K562 (cell line): ENCODE data around the gene ASPHD1. TPM values are rescaled to one million over a fixed set of nuclear protein-coding genes. Genes with fewer than 3 reads are reported as not detected.

ENCODE experiments used
- ATF7 ChIP-seq: fragments of 450-650 bp; IDR thresholded peaks from 2 replicates; pipeline ENCODE4 v1.7.1; 2014; ENCODE audit warnings: mild to moderate bottlenecking, moderate library complexity
- CXXC5 ChIP-seq: fragments of 250-450 bp; sonication (Bioruptor Pico); IDR thresholded peaks from 2 replicates; pipeline ENCODE4 v1.8.0; 2022; ENCODE audit warnings: inconsistent platforms, mild to moderate bottlenecking, moderate library complexity
- ETS2 ChIP-seq: IDR thresholded peaks from 2 replicates; pipeline ENCODE4 v1.6.1; 2016; ENCODE audit warnings: borderline replicate concordance, missing genetic modification characterization, mild to moderate bottlenecking, moderate library complexity, missing compliant biosample characterization; ENCODE audit not compliant: poor library complexity, severe bottlenecking
- FOXM1 ChIP-seq, 2 experiments: fragments of 450-650 bp in 1 of 2; sonication (generic) in 1 of 2; formaldehyde crosslinking in 1 of 2; IDR thresholded peaks; 2 replicates each; pipeline versions ENCODE4 v1.6.1 to v1.9.0; 2017 to 2022; ENCODE audit warnings: low read depth in 2 of 2, mild to moderate bottlenecking in 2 of 2, missing genetic modification reagents in 1 of 2, moderate library complexity in 1 of 2
- MIER1 ChIP-seq: fragments of 450-650 bp; IDR thresholded peaks from 2 replicates; pipeline ENCODE4 v1.6.1; 2016; ENCODE audit warnings: antibody characterized with exemption, mild to moderate bottlenecking, low read depth
- RB1 ChIP-seq: fragments of 450-650 bp; IDR thresholded peaks from 2 replicates; pipeline ENCODE4 v1.6.1; 2017; ENCODE audit warnings: low read depth, mild to moderate bottlenecking
- RBM25 ChIP-seq: fragments of 200-400 bp; formaldehyde crosslinking; IDR thresholded peaks from 2 replicates; pipeline ENCODE4 v1.6.1; 2018; ENCODE audit warnings: low read length, low read depth, moderate library complexity; ENCODE audit not compliant: severe bottlenecking
- RBM39 ChIP-seq: fragments of 200-400 bp; formaldehyde crosslinking; optimal IDR thresholded peaks from 2 replicates; pipeline ENCODE3; 2018; ENCODE audit warnings: low read depth, low read length
- SIN3A ChIP-seq, 2 experiments: fragments of 150-350 bp in 1 of 2; IDR thresholded peaks; 2 replicates each; pipeline ENCODE4 v1.6.1; 2011 to 2016; ENCODE audit warnings: borderline replicate concordance in 2 of 2, low read depth in 2 of 2, low read length in 2 of 2, mild to moderate bottlenecking in 2 of 2, moderate library complexity in 2 of 2; ENCODE audit not compliant: control insufficient read depth in 1 of 2
- SIN3B ChIP-seq: fragments of 450-650 bp; IDR thresholded peaks from 2 replicates; pipeline ENCODE4 v1.6.1; 2017; ENCODE audit warnings: low read depth, mild to moderate bottlenecking, moderate library complexity
- ZNF696 ChIP-seq: fragments of 250-450 bp; sonication (Bioruptor Pico); conservative IDR thresholded peaks from 2 replicates; pipeline ENCODE4 v1.4.0; 2020; ENCODE audit warnings: mild to moderate bottlenecking, moderate library complexity
- polyA plus RNA-seq, 8 experiments: library from polyadenylated mRNA; depleted of rRNA in 4 of 8; stranded (reverse) in 5 of 8; unstranded in 3 of 8; fragments of >200 nt; fragmentation: Nextera tagmentation in 2 of 8; fragmentation: Illumina TruSeq in 1 of 8; extraction: Ambion mirVana in 2 of 8; extraction: Trizol in 1 of 8; gene quantifications; 2 replicates each; pipeline versions ENCODE4 v1.2.1 to v1.2.3, GENCODE V29; 2011 to 2014; ENCODE audit warnings: inconsistent platforms in 1 of 8, missing spikeins in 1 of 8
- total RNA-seq, 7 experiments: library from RNA; depleted of rRNA in 6 of 7; stranded (reverse); fragments of >200 nt in 6 of 7; fragmentation: Illumina TruSeq in 2 of 7; extraction: Trizol in 2 of 7; gene quantifications; 2 replicates each; pipeline versions ENCODE4 v1.2.1 to v1.2.3, GENCODE V29; 2011 to 2021; ENCODE audit warnings: low replicate concordance in 1 of 7
- TF ChIP-seq, protein P1 (sequence below), 2 experiments: fragments of 450-650 bp in 1 of 2; sonication (generic) in 1 of 2; formaldehyde crosslinking in 1 of 2; IDR thresholded peaks in 1 of 2; conservative IDR thresholded peaks in 1 of 2; 2 replicates each; pipeline versions ENCODE4 v1.6.1 to v1.8.1; 2016 to 2023; ENCODE audit warnings: mild to moderate bottlenecking in 2 of 2, moderate library complexity in 2 of 2, inconsistent platforms in 1 of 2, missing genetic modification reagents in 1 of 2
- TF ChIP-seq, protein P2 (sequence below), 2 experiments: fragments of 450-650 bp; conservative IDR thresholded peaks; 2 replicates each; pipeline ENCODE4 v1.6.1; 2017; ENCODE audit warnings: mild to moderate bottlenecking in 2 of 2, moderate library complexity in 2 of 2
- TF ChIP-seq, protein P3 (sequence below): fragments of 450-650 bp; formaldehyde crosslinking; IDR thresholded peaks from 2 replicates; pipeline ENCODE4 v1.4.0; 2022; ENCODE audit warnings: mild to moderate bottlenecking, moderate library complexity
- TF ChIP-seq, protein P4 (sequence below): sonication (generic); formaldehyde crosslinking; IDR thresholded peaks from 2 replicates; pipeline ENCODE4 v1.8.1; 2023; ENCODE audit warnings: mild to moderate bottlenecking, missing genetic modification reagents
- TF ChIP-seq, protein P5 (sequence below), 2 experiments: IDR thresholded peaks in 1 of 2; conservative IDR thresholded peaks in 1 of 2; 2 replicates each; pipeline ENCODE4 v1.6.1; 2016; ENCODE audit warnings: low read depth in 2 of 2, mild to moderate bottlenecking in 1 of 2, missing compliant biosample characterization in 1 of 2, missing genetic modification characterization in 1 of 2, moderate library complexity in 1 of 2

The ASPHD1 gene
- total and polyA plus RNA-seq, 9 of the 15 experiments (the other 6 are each of a cell fraction or from before 2014, with no cell fraction given): 0.03 to 0.70 (median 0.24) TPM; not detected in 5

DNA sequence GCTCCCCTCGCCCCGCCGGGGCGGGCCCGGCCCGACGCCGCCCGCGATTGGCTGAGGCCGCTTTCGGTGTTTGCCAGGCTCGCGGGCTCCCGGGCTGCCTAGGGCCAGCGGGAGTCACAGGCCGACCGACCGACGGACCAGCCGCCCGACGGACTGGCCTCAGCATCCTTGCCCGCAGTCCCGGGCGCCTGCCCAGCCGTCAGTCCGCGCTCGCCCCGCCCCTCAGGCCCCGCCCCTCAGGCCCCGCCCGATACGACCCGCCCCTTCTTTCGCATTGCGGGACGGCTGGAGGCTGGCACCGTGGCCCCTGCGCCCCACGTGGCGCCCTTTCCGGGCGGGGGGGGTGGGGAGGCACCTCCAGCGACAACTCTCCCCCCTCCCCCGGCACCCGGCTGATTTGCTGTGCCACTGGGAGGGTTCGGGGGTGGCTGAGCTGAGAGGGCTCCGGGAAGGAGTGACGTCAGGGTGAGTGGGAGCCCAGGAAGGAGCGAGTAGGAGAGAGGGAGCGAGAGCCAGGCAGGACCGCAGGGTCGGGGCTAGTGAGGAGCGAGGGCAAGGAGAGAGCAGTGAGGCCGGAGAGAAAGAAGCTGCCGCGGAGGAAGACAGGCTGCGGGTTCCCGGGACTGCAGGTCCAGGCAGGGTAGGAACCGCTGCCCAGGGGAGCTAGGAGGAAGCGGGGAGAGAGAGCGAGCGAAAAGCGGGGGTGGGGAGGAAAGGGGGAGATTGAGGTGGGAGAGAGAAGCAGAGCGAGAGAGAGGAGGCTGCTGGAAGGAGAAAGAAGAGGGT is at the start of gene ASPHD1 (continued):
- TF ChIP-seq, protein P1, sequence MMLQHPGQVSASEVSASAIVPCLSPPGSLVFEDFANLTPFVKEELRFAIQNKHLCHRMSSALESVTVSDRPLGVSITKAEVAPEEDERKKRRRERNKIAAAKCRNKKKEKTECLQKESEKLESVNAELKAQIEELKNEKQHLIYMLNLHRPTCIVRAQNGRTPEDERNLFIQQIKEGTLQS (IDR thresholded peaks at IDR 0.05): peak; percentile 70
- TF ChIP-seq, protein P1 (CRISPR knock-in tag; conservative IDR thresholded peaks at IDR 0.05): no peak
- TF ChIP-seq ETS2 (tag) (no peak), MIER1 (peak; percentile 73), ATF7 (peak; percentile 82; the same call in 1 of the 2 replicates), ZNF696 (CRISPR knock-in tag) (no peak), SIN3B (0 out of 2 replicates have a peak, but pooled peaks have one; percentile 19), SIN3A (IDR thresholded peaks at IDR 0.05; ENCODE audit: borderline replicate concordance in 2 of 2, control insufficient read depth in 1 of 2, low read depth in 2 of 2, low read length in 2 of 2) (no peak; a peak in 1 of 4 replicates), CXXC5 (CRISPR knock-in tag) (peak; percentile 68; the same call in 1 of the 2 replicates), FOXM1 (IDR thresholded peaks at IDR 0.05; ENCODE audit: low read depth) (no peak), FOXM1 (CRISPR knock-in tag; IDR thresholded peaks at IDR 0.05; ENCODE audit: low read depth) (peak; percentile 96), RBM25 (peak; percentile 90), RB1 (peak; percentile 87; the same call in 1 of the 2 replicates), RBM39 (no peak)
- TF ChIP-seq, protein P2, sequence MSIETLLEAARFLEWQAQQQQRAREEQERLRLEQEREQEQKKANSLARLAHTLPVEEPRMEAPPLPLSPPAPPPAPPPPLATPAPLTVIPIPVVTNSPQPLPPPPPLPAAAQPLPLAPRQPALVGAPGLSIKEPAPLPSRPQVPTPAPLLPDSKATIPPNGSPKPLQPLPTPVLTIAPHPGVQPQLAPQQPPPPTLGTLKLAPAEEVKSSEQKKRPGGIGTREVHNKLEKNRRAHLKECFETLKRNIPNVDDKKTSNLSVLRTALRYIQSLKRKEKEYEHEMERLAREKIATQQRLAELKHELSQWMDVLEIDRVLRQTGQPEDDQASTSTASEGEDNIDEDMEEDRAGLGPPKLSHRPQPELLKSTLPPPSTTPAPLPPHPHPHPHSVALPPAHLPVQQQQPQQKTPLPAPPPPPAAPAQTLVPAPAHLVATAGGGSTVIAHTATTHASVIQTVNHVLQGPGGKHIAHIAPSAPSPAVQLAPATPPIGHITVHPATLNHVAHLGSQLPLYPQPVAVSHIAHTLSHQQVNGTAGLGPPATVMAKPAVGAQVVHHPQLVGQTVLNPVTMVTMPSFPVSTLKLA (conservative IDR thresholded peaks at IDR 0.05): peak in 1 of 2 experiments; percentile 60; a peak in 3 of 4 replicates
- TF ChIP-seq, protein P3, sequence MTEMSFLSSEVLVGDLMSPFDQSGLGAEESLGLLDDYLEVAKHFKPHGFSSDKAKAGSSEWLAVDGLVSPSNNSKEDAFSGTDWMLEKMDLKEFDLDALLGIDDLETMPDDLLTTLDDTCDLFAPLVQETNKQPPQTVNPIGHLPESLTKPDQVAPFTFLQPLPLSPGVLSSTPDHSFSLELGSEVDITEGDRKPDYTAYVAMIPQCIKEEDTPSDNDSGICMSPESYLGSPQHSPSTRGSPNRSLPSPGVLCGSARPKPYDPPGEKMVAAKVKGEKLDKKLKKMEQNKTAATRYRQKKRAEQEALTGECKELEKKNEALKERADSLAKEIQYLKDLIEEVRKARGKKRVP (CRISPR knock-in tag): no peak
- TF ChIP-seq, protein P4, sequence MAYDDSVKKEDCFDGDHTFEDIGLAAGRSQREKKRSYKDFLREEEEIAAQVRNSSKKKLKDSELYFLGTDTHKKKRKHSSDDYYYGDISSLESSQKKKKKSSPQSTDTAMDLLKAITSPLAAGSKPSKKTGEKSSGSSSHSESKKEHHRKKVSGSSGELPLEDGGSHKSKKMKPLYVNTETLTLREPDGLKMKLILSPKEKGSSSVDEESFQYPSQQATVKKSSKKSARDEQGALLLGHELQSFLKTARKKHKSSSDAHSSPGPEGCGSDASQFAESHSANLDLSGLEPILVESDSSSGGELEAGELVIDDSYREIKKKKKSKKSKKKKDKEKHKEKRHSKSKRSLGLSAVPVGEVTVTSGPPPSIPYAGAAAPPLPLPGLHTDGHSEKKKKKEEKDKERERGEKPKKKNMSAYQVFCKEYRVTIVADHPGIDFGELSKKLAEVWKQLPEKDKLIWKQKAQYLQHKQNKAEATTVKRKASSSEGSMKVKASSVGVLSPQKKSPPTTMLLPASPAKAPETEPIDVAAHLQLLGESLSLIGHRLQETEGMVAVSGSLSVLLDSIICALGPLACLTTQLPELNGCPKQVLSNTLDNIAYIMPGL (CRISPR knock-in tag): 0 out of 2 replicates have a peak, but pooled peaks have one; percentile 74
- TF ChIP-seq, protein P5, sequence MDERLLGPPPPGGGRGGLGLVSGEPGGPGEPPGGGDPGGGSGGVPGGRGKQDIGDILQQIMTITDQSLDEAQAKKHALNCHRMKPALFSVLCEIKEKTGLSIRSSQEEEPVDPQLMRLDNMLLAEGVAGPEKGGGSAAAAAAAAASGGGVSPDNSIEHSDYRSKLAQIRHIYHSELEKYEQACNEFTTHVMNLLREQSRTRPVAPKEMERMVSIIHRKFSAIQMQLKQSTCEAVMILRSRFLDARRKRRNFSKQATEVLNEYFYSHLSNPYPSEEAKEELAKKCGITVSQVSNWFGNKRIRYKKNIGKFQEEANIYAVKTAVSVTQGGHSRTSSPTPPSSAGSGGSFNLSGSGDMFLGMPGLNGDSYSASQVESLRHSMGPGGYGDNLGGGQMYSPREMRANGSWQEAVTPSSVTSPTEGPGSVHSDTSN (CRISPR knock-in tag; IDR thresholded peaks at IDR 0.05; ENCODE audit: low read depth): no peak
- TF ChIP-seq, protein P5 (tag; conservative IDR thresholded peaks at IDR 0.05; ENCODE audit: low read depth): no peak
